ENCODE data around the gene EIF3B.

GRCh38 chr7:2412587-2413201 is 58.1 kb downstream of the EIF3B start:
- TF ChIP-seq ZNF449 (CRISPR knock-in tag; IDR thresholded peaks at IDR 0.05), result no peak
- TF ChIP-seq, protein P1, sequence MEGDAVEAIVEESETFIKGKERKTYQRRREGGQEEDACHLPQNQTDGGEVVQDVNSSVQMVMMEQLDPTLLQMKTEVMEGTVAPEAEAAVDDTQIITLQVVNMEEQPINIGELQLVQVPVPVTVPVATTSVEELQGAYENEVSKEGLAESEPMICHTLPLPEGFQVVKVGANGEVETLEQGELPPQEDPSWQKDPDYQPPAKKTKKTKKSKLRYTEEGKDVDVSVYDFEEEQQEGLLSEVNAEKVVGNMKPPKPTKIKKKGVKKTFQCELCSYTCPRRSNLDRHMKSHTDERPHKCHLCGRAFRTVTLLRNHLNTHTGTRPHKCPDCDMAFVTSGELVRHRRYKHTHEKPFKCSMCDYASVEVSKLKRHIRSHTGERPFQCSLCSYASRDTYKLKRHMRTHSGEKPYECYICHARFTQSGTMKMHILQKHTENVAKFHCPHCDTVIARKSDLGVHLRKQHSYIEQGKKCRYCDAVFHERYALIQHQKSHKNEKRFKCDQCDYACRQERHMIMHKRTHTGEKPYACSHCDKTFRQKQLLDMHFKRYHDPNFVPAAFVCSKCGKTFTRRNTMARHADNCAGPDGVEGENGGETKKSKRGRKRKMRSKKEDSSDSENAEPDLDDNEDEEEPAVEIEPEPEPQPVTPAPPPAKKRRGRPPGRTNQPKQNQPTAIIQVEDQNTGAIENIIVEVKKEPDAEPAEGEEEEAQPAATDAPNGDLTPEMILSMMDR (IDR thresholded peaks at IDR 0.05 in 2 of 3, conservative IDR thresholded peaks at IDR 0.05 in 1 of 3; ENCODE audit: insufficient read depth in 2 of 3, low read depth in 1 of 3, low read length in 3 of 3), result no peak
- no peak for TF ChIP-seq RFX5 (IDR thresholded peaks at IDR 0.05; ENCODE audit: low read depth, low read length)
- TF ChIP-seq POLR2AphosphoS2 (IDR thresholded peaks at IDR 0.05; ENCODE audit: low read length), result no peak
- TF ChIP-seq EGR1 (conservative IDR thresholded peaks at IDR 0.05), result no peak
- no peak for TF ChIP-seq KDM1A (IDR thresholded peaks at IDR 0.05)
- no peak for TF ChIP-seq ZNF780A (CRISPR knock-in tag; IDR thresholded peaks at IDR 0.05)

Data from K562 (cell line).